IPS-18a (cell line): Measurements from ENCODE around the gene PPP1R27.

Experiments used
- H3K27ac ChIP-seq: one replicate; pipeline ENCODE4 v1.5.1; 2013; ENCODE audit warnings: low read length
- H3K27me3 ChIP-seq: one replicate; pipeline ENCODE4 v1.6.1; 2013; ENCODE audit warnings: mild to moderate bottlenecking, low read length; ENCODE audit not compliant: control insufficient read depth, insufficient read depth
- H3K36me3 ChIP-seq: one replicate; pipeline ENCODE4 v1.6.1; 2013; ENCODE audit warnings: low read depth, low read length; ENCODE audit not compliant: control insufficient read depth
- H3K4me1 ChIP-seq: one replicate; pipeline ENCODE4 v1.6.1; 2013; ENCODE audit warnings: low read depth, low read length; ENCODE audit not compliant: control insufficient read depth
- H3K4me3 ChIP-seq: one replicate; pipeline ENCODE4 v1.5.1; 2013; ENCODE audit warnings: low read length
- H3K9ac ChIP-seq: one replicate; pipeline ENCODE4 v1.6.1; 2013; ENCODE audit warnings: mild to moderate bottlenecking, low read length, moderate library complexity
- H3K9me3 ChIP-seq: one replicate; pipeline ENCODE4 v1.6.1; 2013; ENCODE audit warnings: low read depth, low read length; ENCODE audit not compliant: control insufficient read depth

The PPP1R27 gene

DNA sequence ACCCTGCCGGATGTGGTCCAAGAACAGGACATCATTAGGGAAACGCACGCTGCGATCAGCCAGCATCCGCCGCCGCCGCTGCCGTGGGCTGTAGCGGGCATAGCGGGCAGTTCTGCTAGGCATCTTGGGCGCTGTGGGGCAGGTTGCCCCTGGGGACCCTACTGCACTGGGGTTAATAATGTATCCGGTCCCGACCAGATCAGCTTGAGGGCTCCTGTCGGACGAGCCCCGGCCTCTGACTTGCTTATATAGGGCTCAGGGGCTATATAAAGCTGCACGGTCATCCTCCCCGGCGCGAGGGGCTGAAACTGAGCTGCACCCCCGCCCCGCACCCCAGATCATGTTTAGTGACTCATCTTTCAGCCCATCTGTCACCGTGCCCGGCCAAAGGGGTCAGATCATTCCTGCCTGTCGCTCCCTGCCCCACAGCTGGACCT is at the start of gene PPP1R27:
Gene PPP1R27, minus strand, starts transcription at position 220 of the 437 bp plus-strand sequence. Its CDS starts 97 bp downstream, at position 123.
- H3K27me3 ChIP-seq = no peaks in the 10 kb centered on the region
- peak within 1 kb of the TSS; percentile 97 for H3K9ac ChIP-seq
- H3K36me3 ChIP-seq = no peaks in the 10 kb centered on the region
- peak within 1 kb of the TSS; percentile 81 for H3K4me3 ChIP-seq
- peak within 1 kb of the TSS; percentile 89 for H3K27ac ChIP-seq
- H3K4me1 ChIP-seq = peaks cover 4% of the 10 kb centered on the region
- H3K9me3 ChIP-seq = no peaks in the 10 kb centered on the region

- Histone ChIP-seq H3K27me3 (no peaks in the 10 kb centered on the region), H3K36me3 (peaks cover 57% of the 10 kb centered on the region), H3K4me1 (no peaks in the 10 kb centered on the region), H3K4me3 (no peak overlapping the region), H3K27ac (no peak overlapping the region), H3K9me3 (no peaks in the 10 kb centered on the region), H3K9ac (no peak overlapping the region)
Measured at GRCh38 chr17:81884520-81884919, 49.7 kb upstream of the PPP1R27 start.

DNA sequence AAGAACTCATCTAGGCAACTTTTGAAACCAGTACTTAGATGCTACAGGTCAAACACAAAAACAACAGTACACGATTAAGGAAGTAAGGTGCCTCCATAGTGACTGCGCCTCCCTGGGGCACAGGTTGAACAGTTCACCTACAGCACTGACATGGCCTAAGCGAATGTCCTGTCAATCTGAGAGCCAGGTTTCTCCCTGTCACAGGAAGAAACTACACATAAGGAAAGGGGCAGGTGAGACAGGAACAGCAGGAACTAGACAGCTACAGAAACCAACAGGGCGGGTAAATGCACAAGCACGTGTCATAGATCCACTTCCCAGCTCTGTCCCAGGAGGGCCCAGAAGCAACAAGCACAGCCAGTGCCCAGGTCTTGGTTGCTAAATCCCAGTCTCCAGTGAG is 44.3 kb upstream of the PPP1R27 start:
- Histone ChIP-seq H3K9me3 (no peaks in the 10 kb centered on the region), H3K4me1 (no peaks in the 10 kb centered on the region), H3K27me3 (no peaks in the 10 kb centered on the region), H3K27ac (no peak overlapping the region), H3K9ac (no peak overlapping the region), H3K36me3 (peaks cover 12% of the 10 kb centered on the region), H3K4me3 (no peak overlapping the region)

DNA sequence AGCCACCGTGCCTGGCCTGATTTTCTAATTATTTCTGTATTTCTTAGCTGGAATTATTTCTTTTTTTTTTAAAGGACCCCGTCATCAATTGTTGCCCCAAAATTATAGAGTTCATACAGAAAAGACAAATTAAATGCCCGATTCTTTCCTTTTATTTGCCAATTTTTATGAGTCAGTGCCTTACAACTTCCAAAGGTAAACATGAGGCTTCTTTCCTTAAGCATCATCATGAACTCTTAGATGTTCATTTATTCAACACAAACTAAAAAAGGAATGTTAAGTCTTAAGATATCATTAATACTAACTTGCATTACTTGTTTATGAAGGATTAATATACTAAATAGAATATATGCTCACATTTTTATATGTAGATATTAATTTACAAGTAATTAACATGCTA is 43.4 kb upstream of the PPP1R27 start:
- H3K36me3 ChIP-seq = peaks cover 12% of the 10 kb centered on the region
- no peaks in the 10 kb centered on the region for H3K27me3 ChIP-seq
- no peak overlapping the region for H3K9ac ChIP-seq
- H3K27ac ChIP-seq = no peak overlapping the region
- no peaks in the 10 kb centered on the region for H3K9me3 ChIP-seq
- H3K4me3 ChIP-seq = no peak overlapping the region
- no peaks in the 10 kb centered on the region for H3K4me1 ChIP-seq

GRCh38 chr17:81877569-81877968 is 42.7 kb upstream of the PPP1R27 start:
- Histone ChIP-seq H3K4me1 (no peaks in the 10 kb centered on the region), H3K9ac (no peak overlapping the region), H3K27me3 (no peaks in the 10 kb centered on the region), H3K27ac (no peak overlapping the region), H3K9me3 (no peaks in the 10 kb centered on the region), H3K4me3 (no peak overlapping the region), H3K36me3 (peaks cover 10% of the 10 kb centered on the region)

DNA sequence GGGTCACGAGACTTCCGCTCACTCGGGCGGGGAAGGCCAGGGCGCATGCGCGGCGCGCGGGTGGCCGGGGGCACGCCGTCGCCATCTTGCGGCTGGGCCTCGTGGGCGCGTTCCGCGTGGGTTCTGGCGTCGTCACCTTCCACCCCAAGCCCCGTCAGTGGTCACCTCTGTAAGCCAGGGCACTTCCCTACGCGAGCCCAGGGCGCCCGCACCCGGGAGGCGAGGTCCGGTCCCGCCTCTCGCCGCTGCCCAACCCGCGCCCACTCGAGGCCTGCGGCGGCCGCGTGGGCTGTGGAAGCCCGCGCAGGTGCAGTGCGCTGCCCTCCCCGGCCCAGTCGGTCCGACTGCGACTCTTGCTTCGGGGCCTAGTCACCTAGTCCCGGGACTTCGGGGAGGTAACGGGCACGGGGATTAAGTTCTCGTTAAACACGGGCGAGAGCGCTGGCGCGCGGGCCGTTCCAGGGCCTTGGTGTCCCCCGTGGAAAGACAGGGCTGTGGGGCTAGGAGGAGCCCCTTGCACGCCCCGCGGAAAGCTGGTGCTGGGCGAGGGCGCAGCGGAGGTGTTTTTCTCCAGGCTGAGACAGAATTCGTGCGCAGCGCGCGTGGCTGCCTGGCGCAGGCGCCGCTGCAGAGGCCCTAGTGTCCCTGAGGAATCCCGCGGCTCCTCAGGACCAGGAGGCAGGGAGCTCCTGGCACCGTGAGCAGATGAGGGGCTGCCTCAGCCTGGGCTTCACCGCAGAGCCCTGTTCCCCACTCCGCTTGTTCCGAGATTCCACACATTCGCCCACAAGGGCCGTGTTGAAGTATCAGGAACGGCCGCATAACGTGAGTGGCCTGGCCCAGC is 36.8 kb upstream of the PPP1R27 start:
- no peaks in the 10 kb centered on the region for H3K9me3 ChIP-seq
- no peaks in the 10 kb centered on the region for H3K27me3 ChIP-seq
- peak overlapping the region; percentile 94 for H3K9ac ChIP-seq
- peaks cover 3% of the 10 kb centered on the region for H3K36me3 ChIP-seq
- H3K4me3 ChIP-seq = peak overlapping the region; percentile 93
- H3K4me1 ChIP-seq = peaks cover 3% of the 10 kb centered on the region
- peak overlapping the region; percentile 64 for H3K27ac ChIP-seq

DNA sequence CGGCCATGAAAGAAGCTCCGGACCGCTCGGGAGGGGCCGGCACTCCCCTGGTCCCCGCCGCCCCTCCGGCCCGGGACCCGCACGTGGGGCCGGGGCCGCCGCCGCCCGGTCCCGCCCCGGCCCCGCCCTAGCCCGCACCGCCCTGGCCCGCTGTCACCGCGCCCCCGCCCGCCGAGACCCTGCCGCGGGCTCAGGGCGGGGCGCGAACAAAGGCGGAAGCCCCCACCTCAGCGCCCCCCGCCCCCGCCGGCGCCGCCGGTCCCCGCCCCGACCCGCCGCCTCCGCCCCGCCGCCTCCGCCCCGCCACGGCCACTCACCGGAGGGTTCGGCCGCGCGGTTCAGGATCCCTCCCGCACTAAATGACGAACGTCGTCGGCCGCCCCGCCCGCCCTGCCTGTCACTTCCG is 36.1 kb upstream of the PPP1R27 start, which contains the start of gene ARHGDIA:
Gene ARHGDIA, minus strand, starts transcription at position 357 of the 406 bp plus-strand sequence. CDS start 1,407 bp downstream, outside the sequence.
- H3K27ac ChIP-seq = peak within 1 kb of the TSS; percentile 64
- peaks cover 3% of the 10 kb centered on the region for H3K36me3 ChIP-seq
- H3K4me3 ChIP-seq = peak within 1 kb of the TSS; percentile 93
- H3K9ac ChIP-seq = peak within 1 kb of the TSS; percentile 94
- H3K4me1 ChIP-seq = peaks cover 3% of the 10 kb centered on the region
- no peaks in the 10 kb centered on the region for H3K9me3 ChIP-seq
- no peaks in the 10 kb centered on the region for H3K27me3 ChIP-seq

- peaks cover 3% of the 10 kb centered on the region for H3K4me1 ChIP-seq
- H3K27me3 ChIP-seq = no peaks in the 10 kb centered on the region
- H3K36me3 ChIP-seq = peaks cover 3% of the 10 kb centered on the region
- peak overlapping the region; percentile 74 for H3K9ac ChIP-seq
- H3K4me3 ChIP-seq = peak overlapping the region; percentile 87
- no peak overlapping the region for H3K27ac ChIP-seq
- no peaks in the 10 kb centered on the region for H3K9me3 ChIP-seq
Measured at GRCh38 chr17:81870131-81870980, 35.5 kb upstream of the PPP1R27 start.

GRCh38 chr17:81869221-81870130 is 34.6 kb upstream of the PPP1R27 start:
- Histone ChIP-seq H3K4me1 (peaks cover 3% of the 10 kb centered on the region), H3K9ac (no peak overlapping the region), H3K27ac (no peak overlapping the region), H3K27me3 (no peaks in the 10 kb centered on the region), H3K4me3 (peak overlapping the region; percentile 87), H3K36me3 (peaks cover 3% of the 10 kb centered on the region), H3K9me3 (no peaks in the 10 kb centered on the region)

GRCh38 chr17:81868674-81869220 is 33.9 kb upstream of the PPP1R27 start:
- peaks cover 3% of the 10 kb centered on the region for H3K4me1 ChIP-seq
- H3K27ac ChIP-seq = no peak overlapping the region

More at GRCh38 chr17:81868674-81869220, 33.9 kb upstream of the PPP1R27 start:
- H3K9me3 ChIP-seq = no peaks in the 10 kb centered on the region
- H3K9ac ChIP-seq = no peak overlapping the region
- H3K36me3 ChIP-seq = peaks cover 3% of the 10 kb centered on the region
- no peak overlapping the region for H3K4me3 ChIP-seq
- no peaks in the 10 kb centered on the region for H3K27me3 ChIP-seq
